CD4-positive, alpha-beta T cell (primary cell): Measurements from ENCODE around the gene PHTF2. TPM values are rescaled to one million over a fixed set of nuclear protein-coding genes. Genes with fewer than 3 reads are reported as not detected.

Experiments used
- ATAC-seq: fragments of 200-7000 bp; cut with Tn5 transposase; one replicate; pipeline ENCODE4 v1.10.0; 2022; ENCODE audit warnings: mild to moderate bottlenecking; ENCODE audit not compliant: poor library complexity
- CTCF ChIA-PET: fragments of 350-600 bp; sonication (Branson Sonifier 250); formaldehyde crosslinking; loops from one replicate; lab custom pipeline; 2021; ENCODE audit warnings: antibody characterized with exemption, inconsistent platforms; lab: Charles Lee
- POLR2A ChIA-PET: fragments of 350-600 bp; sonication (Branson Sonifier 250); formaldehyde crosslinking; loops from one replicate; lab custom pipeline; 2021; ENCODE audit warnings: antibody characterized with exemption, inconsistent platforms; lab: Charles Lee
- DNase-seq, 14 experiments: peaks; one replicate each; pipeline ENCODE4 v3.0.0-alpha.2; 2013 to 2020; ENCODE audit warnings: mixed read lengths in 2 of 14
- H3K27ac ChIP-seq, 2 donors: one replicate each; pipeline versions ENCODE4 v1.5.1 to v1.7.0; 2013; ENCODE audit warnings: low read length in 2 of 2, low read depth in 1 of 2, mild to moderate bottlenecking in 1 of 2
- H3K27me3 ChIP-seq, 2 experiments: 1 replicate in 1 of 2; 2 replicates in 1 of 2; pipeline versions ENCODE4 v1.6.1 to v1.7.0; 2013; ENCODE audit warnings: low read length in 2 of 2, control low read depth in 1 of 2, mild to moderate bottlenecking in 1 of 2, moderate library complexity in 1 of 2; ENCODE audit not compliant: insufficient read depth in 2 of 2, control insufficient read depth in 1 of 2
- H3K36me3 ChIP-seq: one replicate; pipeline ENCODE4 v1.6.1; 2013; ENCODE audit warnings: low read length, control low read depth; ENCODE audit not compliant: insufficient read depth
- H3K4me1 ChIP-seq: one replicate; pipeline ENCODE4 v1.6.1; 2013; ENCODE audit warnings: low read length, control low read depth; ENCODE audit not compliant: insufficient read depth
- H3K4me3 ChIP-seq: one replicate; pipeline ENCODE4 v1.5.1; 2013; ENCODE audit warnings: mild to moderate bottlenecking, low read length, moderate library complexity
- H3K9me3 ChIP-seq, 2 experiments: 1 replicate in 1 of 2; 2 replicates in 1 of 2; pipeline versions ENCODE4 v1.6.1 to v1.7.0; 2013; ENCODE audit warnings: low read length in 2 of 2, mild to moderate bottlenecking in 2 of 2, control low read depth in 1 of 2, moderate library complexity in 1 of 2; ENCODE audit not compliant: control insufficient read depth in 1 of 2, insufficient read depth in 1 of 2
- H3K27ac Mint-ChIP-seq: one replicate; pipeline ENCODE4 v1.8.0; 2020; ENCODE audit warnings: mixed read lengths
- H3K27me3 Mint-ChIP-seq: one replicate; pipeline ENCODE4 v1.8.0; 2021; ENCODE audit warnings: mixed read lengths
- H3K36me3 Mint-ChIP-seq: one replicate; pipeline ENCODE4 v1.8.0; 2021; ENCODE audit warnings: low read depth, mixed read lengths
- H3K4me1 Mint-ChIP-seq: one replicate; pipeline ENCODE4 v1.8.0; 2021; ENCODE audit warnings: low read depth, mixed read lengths
- H3K4me3 Mint-ChIP-seq: one replicate; pipeline ENCODE4 v1.8.0; 2020; ENCODE audit warnings: mild to moderate bottlenecking, mixed read lengths
- H3K9me3 Mint-ChIP-seq: one replicate; pipeline ENCODE4 v1.8.0; 2020; ENCODE audit warnings: mixed read lengths
- intact Hi-C, 2 experiments: fragments of 100-400 bp; cut with DNase I in 1 of 2; cut with micrococcal nuclease in 1 of 2; formaldehyde crosslinking; loops; one replicate each; pipeline versions ENCODE4 v1.15.1 to v1.9.0; 2023 to 2025; cut with DNase I, micrococcal nuclease
- total RNA-seq, 174 experiments: library from RNA in 2 of 174; stranded (reverse) in 2 of 174; gene quantifications; one replicate each; pipeline ENCODE4 v1.2.3 and lab custom pipeline; 2021 to 2026
- TF ChIP-seq, protein P1 (sequence below): fragments of 200-600 bp; IDR thresholded peaks from one replicate; pipeline ENCODE4 v1.8.0; 2022; ENCODE audit warnings: antibody characterized with exemption, mild to moderate bottlenecking

PHTF2 gene
- total RNA-seq, 2 experiments from 2014 or later = 22.6 to 23.5 TPM

DNA sequence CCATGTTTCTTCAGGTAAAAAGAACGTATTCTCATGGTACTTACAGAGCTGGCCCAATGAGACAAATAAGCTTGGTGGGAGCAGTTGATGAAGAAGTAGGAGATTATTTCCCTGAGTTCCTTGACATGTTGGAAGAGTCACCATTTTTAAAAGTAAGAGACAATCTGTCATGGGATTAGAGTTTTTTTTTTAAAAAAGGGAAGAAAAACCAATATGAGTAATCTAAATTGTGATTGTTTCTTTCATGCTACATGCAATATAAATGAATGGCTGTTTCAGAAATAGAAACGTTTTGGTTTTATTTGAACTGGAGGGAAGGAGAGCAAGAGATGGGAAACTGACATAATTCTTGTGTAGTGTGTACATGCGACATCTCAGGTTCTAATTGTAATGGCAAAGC lies 33.1 kb upstream of the PHTF2 start:
- ChIA-PET POLR2A (interaction anchor here (1.6 kb wide), 1 partner anchor 110 kb away, joined by 4 read pairs; no protein-coding TSS in a partner anchor), CTCF (interaction anchor here (2.0 kb wide), 1 partner anchor 114 kb away, joined by 5 read pairs; no protein-coding TSS in a partner anchor)
- Mint-ChIP-seq H3K4me3 (no peak overlapping the region), H3K4me1 (peaks cover 40% of the 10 kb centered on the region), H3K27me3 (no peaks in the 10 kb centered on the region), H3K27ac (no peak overlapping the region), H3K9me3 (no peaks in the 10 kb centered on the region), H3K36me3 (peaks cover 33% of the 10 kb centered on the region)
- DNase-seq (no peak), ATAC-seq (no peak)
- TF ChIP-seq, protein P1, sequence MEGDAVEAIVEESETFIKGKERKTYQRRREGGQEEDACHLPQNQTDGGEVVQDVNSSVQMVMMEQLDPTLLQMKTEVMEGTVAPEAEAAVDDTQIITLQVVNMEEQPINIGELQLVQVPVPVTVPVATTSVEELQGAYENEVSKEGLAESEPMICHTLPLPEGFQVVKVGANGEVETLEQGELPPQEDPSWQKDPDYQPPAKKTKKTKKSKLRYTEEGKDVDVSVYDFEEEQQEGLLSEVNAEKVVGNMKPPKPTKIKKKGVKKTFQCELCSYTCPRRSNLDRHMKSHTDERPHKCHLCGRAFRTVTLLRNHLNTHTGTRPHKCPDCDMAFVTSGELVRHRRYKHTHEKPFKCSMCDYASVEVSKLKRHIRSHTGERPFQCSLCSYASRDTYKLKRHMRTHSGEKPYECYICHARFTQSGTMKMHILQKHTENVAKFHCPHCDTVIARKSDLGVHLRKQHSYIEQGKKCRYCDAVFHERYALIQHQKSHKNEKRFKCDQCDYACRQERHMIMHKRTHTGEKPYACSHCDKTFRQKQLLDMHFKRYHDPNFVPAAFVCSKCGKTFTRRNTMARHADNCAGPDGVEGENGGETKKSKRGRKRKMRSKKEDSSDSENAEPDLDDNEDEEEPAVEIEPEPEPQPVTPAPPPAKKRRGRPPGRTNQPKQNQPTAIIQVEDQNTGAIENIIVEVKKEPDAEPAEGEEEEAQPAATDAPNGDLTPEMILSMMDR = no peak
- H3K4me1 ChIP-seq = no peaks in the 10 kb centered on the region
- intact Hi-C loops = no loop called here
- H3K4me3 ChIP-seq = no peak overlapping the region
- no peaks in the 10 kb centered on the region for H3K9me3 ChIP-seq
- peaks cover 36% of the 10 kb centered on the region for H3K36me3 ChIP-seq
- H3K27me3 ChIP-seq = no peaks in the 10 kb centered on the region
- no peak overlapping the region for H3K27ac ChIP-seq

DNA sequence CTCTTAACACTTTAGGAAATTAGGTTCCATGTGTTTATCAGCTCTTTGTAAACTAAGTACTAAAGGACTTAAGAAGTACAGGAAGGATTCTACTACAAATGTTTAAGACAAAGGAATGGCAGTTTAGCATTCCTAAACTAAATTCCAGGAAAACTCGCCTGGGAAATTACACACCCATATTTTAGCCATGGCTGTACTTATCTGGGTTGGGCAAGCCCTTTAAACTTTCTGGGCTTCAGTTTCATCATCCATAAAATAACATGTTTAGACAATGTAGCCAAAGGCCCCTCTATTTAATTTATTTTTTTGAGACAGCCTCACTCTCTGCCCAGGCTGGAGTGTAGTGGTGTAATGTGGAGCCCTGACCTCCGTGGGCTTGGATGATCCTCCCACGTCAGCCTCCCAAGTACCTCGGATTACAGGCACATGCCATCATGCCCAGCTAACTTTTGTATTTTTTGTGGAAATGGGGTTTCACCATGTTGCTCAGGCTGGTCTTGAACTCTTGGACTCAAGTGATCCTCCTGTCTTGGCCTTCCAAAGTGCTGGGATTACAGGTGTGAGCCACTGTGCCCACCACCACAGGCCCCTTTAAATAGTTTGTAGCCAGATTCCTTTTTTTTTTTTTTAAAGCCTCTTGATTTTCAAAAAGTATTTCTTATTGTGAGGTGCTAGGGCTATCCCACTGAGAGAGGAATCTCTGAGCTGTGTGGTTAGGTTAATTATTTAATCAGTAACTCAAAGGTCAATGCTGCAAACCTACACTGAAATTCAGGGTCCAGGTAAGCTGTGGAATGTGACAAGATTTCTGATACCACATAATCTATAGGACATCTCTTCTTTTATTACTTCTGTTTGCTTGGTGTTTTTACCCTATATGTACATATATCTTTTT lies 32.4 kb upstream of the PHTF2 start:
- H3K36me3 ChIP-seq = peaks cover 36% of the 10 kb centered on the region

DNA sequence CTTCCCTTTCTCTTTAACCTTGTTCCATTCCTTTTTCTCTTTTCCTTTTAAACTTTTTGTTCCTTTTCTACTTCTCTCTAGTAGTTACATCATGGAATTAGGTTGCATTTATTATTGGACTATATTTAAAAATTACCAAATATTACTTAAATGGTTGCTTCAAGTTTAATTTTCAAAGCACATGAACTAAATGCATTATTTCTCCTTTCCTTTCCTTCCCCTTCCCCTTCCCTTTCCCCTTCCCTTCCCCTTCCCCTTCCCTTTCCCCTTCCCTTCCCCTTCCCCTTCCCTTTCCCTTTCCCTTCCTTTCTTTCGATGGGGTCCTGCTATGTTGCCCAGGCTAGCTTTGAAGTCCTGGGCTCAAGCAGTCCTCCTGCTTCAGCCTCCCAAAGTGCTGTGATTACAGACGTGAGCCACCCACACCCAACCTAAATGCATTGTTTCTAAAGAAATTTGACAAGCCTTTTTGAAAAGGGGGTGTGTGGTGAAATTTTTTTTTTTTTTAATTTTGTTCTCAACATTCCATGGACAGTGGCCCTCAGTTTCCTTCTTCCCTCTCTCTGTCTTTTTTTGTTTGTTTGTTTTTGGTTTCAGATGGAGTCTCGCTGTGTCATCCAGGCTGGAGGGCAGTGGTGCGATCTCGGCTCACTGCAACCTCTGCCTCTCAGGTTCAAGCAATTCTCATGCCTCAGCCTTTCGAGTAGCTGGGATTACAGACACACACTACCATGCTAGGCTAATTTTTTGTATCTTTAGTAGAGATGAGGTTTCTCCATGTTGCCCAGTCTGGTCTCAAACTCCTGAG lies 31.6 kb upstream of the PHTF2 start:
- no peak for DNase-seq
- H3K9me3 Mint-ChIP-seq = no peaks in the 10 kb centered on the region
- CTCF ChIA-PET = no interaction called here
- TF ChIP-seq, protein P1 = no peak
- Histone ChIP-seq H3K27me3 (no peaks in the 10 kb centered on the region), H3K36me3 (peaks cover 39% of the 10 kb centered on the region), H3K4me1 (no peaks in the 10 kb centered on the region), H3K9me3 (no peaks in the 10 kb centered on the region), H3K4me3 (no peak overlapping the region), H3K27ac (no peak overlapping the region)
- intact Hi-C loops = no loop called here
- peaks cover 42% of the 10 kb centered on the region for H3K36me3 Mint-ChIP-seq
- H3K27ac Mint-ChIP-seq = peak overlapping the region; percentile 31
- no peaks in the 10 kb centered on the region for H3K27me3 Mint-ChIP-seq
- ATAC-seq = no peak
- no peak overlapping the region for H3K4me3 Mint-ChIP-seq
- POLR2A ChIA-PET = no interaction called here
- peaks cover 34% of the 10 kb centered on the region for H3K4me1 Mint-ChIP-seq

More for the DNA sequence above, 32.4 kb upstream of the PHTF2 start:
- peaks cover 39% of the 10 kb centered on the region for H3K36me3 Mint-ChIP-seq
- Histone ChIP-seq H3K4me3 (no peak overlapping the region), H3K27me3 (no peaks in the 10 kb centered on the region), H3K4me1 (no peaks in the 10 kb centered on the region), H3K9me3 (no peaks in the 10 kb centered on the region), H3K27ac (no peak overlapping the region)
- no peak overlapping the region for H3K4me3 Mint-ChIP-seq
- H3K9me3 Mint-ChIP-seq = no peaks in the 10 kb centered on the region
- H3K27me3 Mint-ChIP-seq = no peaks in the 10 kb centered on the region
- peak overlapping the region; percentile 31 for H3K27ac Mint-ChIP-seq
- ChIA-PET POLR2A (no interaction called here), CTCF (interaction anchor here (2.0 kb wide), 1 partner anchor 115 kb away, joined by 5 read pairs; no protein-coding TSS in a partner anchor)
- DNase-seq (no peak), ATAC-seq (no peak)
- TF ChIP-seq, protein P1 = no peak
- intact Hi-C loops = no loop called here
- H3K4me1 Mint-ChIP-seq = peaks cover 38% of the 10 kb centered on the region
